ENCODE data around the gene TBX10. TPM values are rescaled to one million over a fixed set of nuclear protein-coding genes. Genes with fewer than 3 reads are reported as not detected.

Gene TBX10
- polyA plus RNA-seq, 1 of the 3 experiments (the other 2 are of a cell fraction): not detected

- peak overlapping the region; percentile 69 to 81 for H3K4me3 ChIP-seq (ENCODE audit: low read depth in 2 of 2, low read length in 1 of 2)
- no peaks in the 10 kb centered on the region for H3K36me3 ChIP-seq (replicated peaks in 1 of 2; ENCODE audit: control insufficient read depth in 1 of 2, insufficient read depth in 2 of 2, low read length in 1 of 2)
- no peaks in the 10 kb centered on the region for H4K20me1 ChIP-seq (ENCODE audit: insufficient read depth)
- H3K79me2 ChIP-seq (ENCODE audit: insufficient read depth): no peaks in the 10 kb centered on the region
- CTCF ChIA-PET: interaction anchor here (0.6 to 17.8 kb wide), 29 partner anchors 8 to 284 kb away, joined by 3 to 308 read pairs (median 4); partner anchors contain the start of genes ACY3, ALDH3B2 and TBX10
- H3F3A ChIP-seq (replicated peaks; ENCODE audit: insufficient read depth): no peaks in the 10 kb centered on the region
- peaks cover 0 to 13% of the 10 kb centered on the region in 2 experiments; a peak in 1 of 4 replicates for H3K4me1 ChIP-seq (ENCODE audit: control insufficient read depth in 1 of 2, insufficient read depth in 2 of 2, low read depth in 1 of 2, low read length in 1 of 2)
- H3K9me2 ChIP-seq: no peaks in the 10 kb centered on the region
- WGBS (ENCODE audit: low lambda C conversion rate): under 1% methylated on average over 18 of the region's 70 CpGs
- H3K27ac ChIP-seq (ENCODE audit: low read depth in 2 of 2, low read length in 1 of 2): peak overlapping the region; percentile 66 to 81; a peak in 3 of 4 replicates
- no peaks in the 10 kb centered on the region for H3K9me3 ChIP-seq
- H2AFZ ChIP-seq (ENCODE audit: low read depth): peak overlapping the region; percentile 91
- H3K4me2 ChIP-seq: peak overlapping the region; percentile 92
- no peaks in the 10 kb centered on the region for H3K27me3 ChIP-seq (ENCODE audit: insufficient read depth)
- peak overlapping the region; percentile 72 for H3K9ac ChIP-seq
- DNase-seq: peak; percentile 99
- POLR2A ChIA-PET: interaction anchor here (0.6 to 2.4 kb wide), 8 partner anchors 16 to 257 kb away, joined by 3 to 9 read pairs (median 3); partner anchors contain the start of gene GSTP1
- TF ChIP-seq PBX3 (IDR thresholded peaks at IDR 0.05) (no peak), FOXJ3 (CRISPR knock-in tag; IDR thresholded peaks at IDR 0.05) (no peak), ELF1 (IDR thresholded peaks at IDR 0.05) (no peak), GATA2 (CRISPR knock-in tag; IDR thresholded peaks at IDR 0.05) (no peak), POLR2AphosphoS5 (IDR thresholded peaks at IDR 0.05; ENCODE audit: low read depth, low read length) (peak; percentile 75), RAD21 (IDR thresholded peaks at IDR 0.05; ENCODE audit: low read length) (peak; percentile 48), TEAD4 (IDR thresholded peaks at IDR 0.05; ENCODE audit: borderline replicate concordance, insufficient read depth) (no peak), RCOR1 (IDR thresholded peaks at IDR 0.05; ENCODE audit: low read length) (no peak), JUND (IDR thresholded peaks at IDR 0.05) (no peak), TAF1 (IDR thresholded peaks at IDR 0.05; ENCODE audit: borderline replicate concordance, low read depth, low read length) (no peak; the same call in 1 of the 2 replicates), EZH2phosphoT487 (IDR thresholded peaks at IDR 0.05; ENCODE audit: borderline replicate concordance, low read depth) (no peak), REST (IDR thresholded peaks at IDR 0.05; ENCODE audit: low read depth, low read length) (no peak), MAX (IDR thresholded peaks at IDR 0.05; ENCODE audit: low read depth) (no peak), MEF2A (IDR thresholded peaks at IDR 0.05; ENCODE audit: borderline replicate concordance, low read depth) (no peak), SIN3A (IDR thresholded peaks at IDR 0.05; ENCODE audit: borderline replicate concordance, low read depth, low read length) (no peak), YY1 (IDR thresholded peaks at IDR 0.05; ENCODE audit: low read depth) (no peak), ZBTB33 (IDR thresholded peaks at IDR 0.05; ENCODE audit: borderline replicate concordance, low read depth) (no peak), CHD2 (IDR thresholded peaks at IDR 0.05; ENCODE audit: low read length, partially characterized antibody) (peak; percentile 8), FOSL2 (IDR thresholded peaks at IDR 0.05; ENCODE audit: borderline replicate concordance, low read depth) (no peak), FOXM1 (IDR thresholded peaks at IDR 0.05; ENCODE audit: low read depth) (no peak), MXI1 (IDR thresholded peaks at IDR 0.05; ENCODE audit: low read depth, low read length) (peak; percentile 73), NFIC (IDR thresholded peaks at IDR 0.05; ENCODE audit: borderline replicate concordance) (no peak), RXRA (IDR thresholded peaks at IDR 0.05; ENCODE audit: borderline replicate concordance, low read depth) (no peak), GABPA (IDR thresholded peaks at IDR 0.05; ENCODE audit: low read depth) (peak; percentile 40; the same call in 1 of the 2 replicates), TCF12 (IDR thresholded peaks at IDR 0.05) (no peak)
- TF ChIP-seq, protein P1, sequence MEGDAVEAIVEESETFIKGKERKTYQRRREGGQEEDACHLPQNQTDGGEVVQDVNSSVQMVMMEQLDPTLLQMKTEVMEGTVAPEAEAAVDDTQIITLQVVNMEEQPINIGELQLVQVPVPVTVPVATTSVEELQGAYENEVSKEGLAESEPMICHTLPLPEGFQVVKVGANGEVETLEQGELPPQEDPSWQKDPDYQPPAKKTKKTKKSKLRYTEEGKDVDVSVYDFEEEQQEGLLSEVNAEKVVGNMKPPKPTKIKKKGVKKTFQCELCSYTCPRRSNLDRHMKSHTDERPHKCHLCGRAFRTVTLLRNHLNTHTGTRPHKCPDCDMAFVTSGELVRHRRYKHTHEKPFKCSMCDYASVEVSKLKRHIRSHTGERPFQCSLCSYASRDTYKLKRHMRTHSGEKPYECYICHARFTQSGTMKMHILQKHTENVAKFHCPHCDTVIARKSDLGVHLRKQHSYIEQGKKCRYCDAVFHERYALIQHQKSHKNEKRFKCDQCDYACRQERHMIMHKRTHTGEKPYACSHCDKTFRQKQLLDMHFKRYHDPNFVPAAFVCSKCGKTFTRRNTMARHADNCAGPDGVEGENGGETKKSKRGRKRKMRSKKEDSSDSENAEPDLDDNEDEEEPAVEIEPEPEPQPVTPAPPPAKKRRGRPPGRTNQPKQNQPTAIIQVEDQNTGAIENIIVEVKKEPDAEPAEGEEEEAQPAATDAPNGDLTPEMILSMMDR (IDR thresholded peaks at IDR 0.05): peak; percentile 75
Observed at GRCh38 chr11:67630228-67630942, 9.2 kb downstream of the TBX10 start.
